GM12878 (cell line): ENCODE results near the gene SEC24A. TPM values are rescaled to one million over a fixed set of nuclear protein-coding genes. Genes with fewer than 3 reads are reported as not detected.

Experiments used
- ATAC-seq: fragments of 200-7000 bp; cut with Tn5 transposase; 3 replicates; pipeline ENCODE4 v1.9.1; 2020; ENCODE audit warnings: mild to moderate bottlenecking, moderate library complexity
- BruUV-seq: library from RNA; stranded (reverse); fragments of 400-500 nt; replicated peaks from 2 replicates; lab custom pipeline; 2021; lab: Mats Ljungman, UMichigan
- CTCF ChIA-PET: fragments of 300-600 bp; sonication (Branson Sonifier 250); formaldehyde crosslinking; extraction: SDS; loops from one replicate; lab custom pipeline; 2021; ENCODE audit warnings: inconsistent platforms; lab: Yijun Ruan, JAX
- POLR2A ChIA-PET: fragments of 350-600 bp; formaldehyde crosslinking; extraction: SDS; loops from one replicate; lab custom pipeline; 2021; ENCODE audit warnings: inconsistent platforms; lab: Charles Lee
- RAD21 ChIA-PET: fragments of 300-600 bp; sonication (Branson Sonifier 250); formaldehyde crosslinking; loops from one replicate; lab custom pipeline; 2023; ENCODE audit warnings: antibody characterized with exemption; ENCODE audit not compliant: unreplicated experiment; lab: Charles Lee
- SMC1A ChIA-PET: fragments of 300-600 bp; sonication (Branson Sonifier 250); formaldehyde crosslinking; loops from one replicate; lab custom pipeline; 2023; ENCODE audit not compliant: unreplicated experiment, uncharacterized antibody; lab: Charles Lee
- DNase-seq: peaks from one replicate; pipeline ENCODE4 v3.0.0-alpha.2; 2011; ENCODE audit warnings: low read depth, low spot score
- FAIRE-seq: peaks from 3 replicates; lab custom pipeline; 2011; peaks lifted over from hg19 to GRCh38; lab: Jason Lieb, UNC
- H2AFZ ChIP-seq: 2 replicates; pipeline ENCODE4 v1.6.0; 2011; ENCODE audit warnings: low read depth, low read length, control low read depth; ENCODE audit not compliant: control insufficient read depth
- H3K27ac ChIP-seq: 2 replicates; pipeline ENCODE4 v1.5.1; 2011; ENCODE audit warnings: control low read depth; ENCODE audit not compliant: control insufficient read depth, insufficient read depth
- H3K27me3 ChIP-seq, 2 experiments: replicated peaks in 1 of 2; 2 replicates each; pipeline versions ENCODE4 v1.6.0 to v1.6.1; 2011; ENCODE audit warnings: low read length in 1 of 2; ENCODE audit not compliant: control insufficient read depth in 2 of 2, insufficient read depth in 2 of 2
- H3K36me3 ChIP-seq, 2 experiments: 2 replicates each; pipeline ENCODE4 v1.5.1; 2011; ENCODE audit warnings: low read length in 1 of 2; ENCODE audit not compliant: control insufficient read depth in 2 of 2, insufficient read depth in 2 of 2
- H3K4me1 ChIP-seq: 2 replicates; pipeline ENCODE4 v1.6.1; 2011; ENCODE audit warnings: mild to moderate bottlenecking, low read length, moderate library complexity, mixed read lengths; ENCODE audit not compliant: control insufficient read depth, insufficient read depth
- H3K4me2 ChIP-seq: 2 replicates; pipeline ENCODE4 v1.6.0; 2011; ENCODE audit warnings: control low read depth; ENCODE audit not compliant: control insufficient read depth, insufficient read depth
- H3K4me3 ChIP-seq: fragments of 200-600 bp; sonication (generic); 2 replicates; pipeline ENCODE4 v1.5.1; 2016
- H3K79me2 ChIP-seq: 2 replicates; pipeline ENCODE4 v1.6.0; 2011; ENCODE audit warnings: low read length; ENCODE audit not compliant: control insufficient read depth, insufficient read depth
- H3K9ac ChIP-seq: 2 replicates; pipeline ENCODE4 v1.8.0; 2011; ENCODE audit warnings: low read length, control low read depth, mixed read lengths; ENCODE audit not compliant: control insufficient read depth, insufficient read depth
- H3K9me3 ChIP-seq: replicated peaks from 3 replicates; pipeline ENCODE4 v1.5.1; 2011; ENCODE audit warnings: mild to moderate bottlenecking, low read length; ENCODE audit not compliant: control insufficient read depth, insufficient read depth
- H4K20me1 ChIP-seq: 2 replicates; pipeline ENCODE4 v1.6.0; 2011; ENCODE audit not compliant: control insufficient read depth, insufficient read depth
- EP300 ChIP-seq, 2 experiments: fragments of 150-350 bp in 1 of 2; IDR thresholded peaks; 2 replicates each; pipeline ENCODE4 v1.6.1; 2011 to 2012; ENCODE audit warnings: low read depth in 2 of 2, low read length in 2 of 2, borderline replicate concordance in 1 of 2, improper control_type of control experiment in 1 of 2, inconsistent platforms in 1 of 2; ENCODE audit not compliant: control insufficient read depth in 1 of 2
- IRF4 ChIP-seq: IDR thresholded peaks from 2 replicates; pipeline ENCODE4 v1.6.1; 2011; ENCODE audit warnings: low read depth, low read length
- KAT2A ChIP-seq: conservative IDR thresholded peaks from 2 replicates; pipeline ENCODE4 v1.6.1; 2011; ENCODE audit warnings: low read depth, low read length; ENCODE audit not compliant: control insufficient read depth
- MTA3 ChIP-seq: IDR thresholded peaks from 2 replicates; pipeline ENCODE4 v1.6.1; 2012; ENCODE audit warnings: low read length, inconsistent platforms, borderline replicate concordance
- NR2F1 ChIP-seq: fragments of 450-650 bp; conservative IDR thresholded peaks from 2 replicates; pipeline ENCODE4 v1.6.1; 2017; ENCODE audit warnings: mild to moderate bottlenecking
- POLR2AphosphoS5 ChIP-seq: IDR thresholded peaks from 2 replicates; pipeline ENCODE4 v1.6.1; 2011; ENCODE audit warnings: mild to moderate bottlenecking, low read length, inconsistent platforms
- POU2F2 ChIP-seq: IDR thresholded peaks from 3 replicates; pipeline ENCODE4 v1.6.1; 2011; ENCODE audit warnings: low read depth, mild to moderate bottlenecking, low read length, borderline replicate concordance
- WGBS: methylation state at CpG from one replicate; pipeline ENCODE4 v1.1.6; 2016; ENCODE audit warnings: low lambda C conversion rate; ENCODE audit not compliant: insufficient replicate concordance, insufficient coverage; ENCODE audit errors: missing lambda C conversion rate; 5-methylcytosine and 5-hydroxymethylcytosine counted together
- in situ Hi-C: fragments of 300-500 bp; cut with MboI; formaldehyde crosslinking; loops from 9 replicates; pipeline ENCODE4 v1.14.3; 2018; ENCODE audit warnings: mixed read lengths
- intact Hi-C: fragments of 100-400 bp; cut with micrococcal nuclease; formaldehyde crosslinking; loops from one replicate; pipeline ENCODE4 v1.14.2; 2022; ENCODE audit not compliant: unreplicated experiment
- polyA plus RNA-seq, 11 experiments: library from polyadenylated mRNA; depleted of rRNA in 4 of 11; unstranded in 6 of 11; stranded (reverse) in 5 of 11; fragments of >200 nt; fragmentation: Nextera tagmentation in 4 of 11; fragmentation: Illumina TruSeq in 1 of 11; extraction: Ambion mirVana in 4 of 11; extraction: Trizol in 1 of 11; gene quantifications; 1 replicate in 1 of 11; 2 replicates in 10 of 11; pipeline versions ENCODE4 v1.2.1 to v1.2.3, GENCODE V29; 2011 to 2016; ENCODE audit warnings: inconsistent platforms in 2 of 11, missing spikeins in 2 of 11, low read depth in 1 of 11
- total RNA-seq, 4 experiments: library from RNA; depleted of rRNA in 3 of 4; stranded (reverse); fragments of >200 nt in 3 of 4; fragmentation: Illumina TruSeq in 1 of 4; extraction: Trizol in 1 of 4; gene quantifications; 2 replicates each; pipeline versions ENCODE4 v1.2.1 to v1.2.3, GENCODE V29; 2013 to 2021
- TF ChIP-seq, protein P1 (sequence below): fragments of 450-650 bp; IDR thresholded peaks from 2 replicates; pipeline ENCODE4 v1.6.1; 2018; ENCODE audit warnings: mild to moderate bottlenecking, low read depth, moderate library complexity; ENCODE audit not compliant: partially characterized antibody
- TF ChIP-seq, protein P2 (sequence below): fragments of 450-650 bp; IDR thresholded peaks from 2 replicates; pipeline ENCODE4 v1.6.1; 2018; ENCODE audit warnings: borderline replicate concordance, mild to moderate bottlenecking; ENCODE audit not compliant: partially characterized antibody
- TF ChIP-seq, protein P3 (sequence below): fragments of 450-650 bp; IDR thresholded peaks from 2 replicates; pipeline ENCODE4 v1.6.1; 2017; ENCODE audit warnings: low read depth, mild to moderate bottlenecking, moderate library complexity
- TF ChIP-seq, protein P4 (sequence below), 3 experiments: IDR thresholded peaks in 2 of 3; conservative IDR thresholded peaks in 1 of 3; 2 replicates each; pipeline ENCODE4 v1.5.1; 2011; ENCODE audit warnings: low read depth in 3 of 3, low read length in 3 of 3, mild to moderate bottlenecking in 3 of 3, control low read depth in 2 of 3, moderate library complexity in 2 of 3, inconsistent platforms in 1 of 3, mixed read lengths in 1 of 3; ENCODE audit not compliant: control insufficient read depth in 2 of 3, insufficient read depth in 1 of 3; ENCODE audit errors: extremely low read depth in 1 of 3
- TF ChIP-seq, protein P5 (sequence below): IDR thresholded peaks from 2 replicates; pipeline ENCODE4 v1.6.1; 2011; ENCODE audit warnings: low read depth, low read length, improper control_type of control experiment, borderline replicate concordance

SEC24A gene
- total and polyA plus RNA-seq, 10 of the 15 experiments (the other 5 are each of a cell fraction or from before 2014, with no cell fraction given): 7.1 to 52.2 (median 22.8) TPM

DNA sequence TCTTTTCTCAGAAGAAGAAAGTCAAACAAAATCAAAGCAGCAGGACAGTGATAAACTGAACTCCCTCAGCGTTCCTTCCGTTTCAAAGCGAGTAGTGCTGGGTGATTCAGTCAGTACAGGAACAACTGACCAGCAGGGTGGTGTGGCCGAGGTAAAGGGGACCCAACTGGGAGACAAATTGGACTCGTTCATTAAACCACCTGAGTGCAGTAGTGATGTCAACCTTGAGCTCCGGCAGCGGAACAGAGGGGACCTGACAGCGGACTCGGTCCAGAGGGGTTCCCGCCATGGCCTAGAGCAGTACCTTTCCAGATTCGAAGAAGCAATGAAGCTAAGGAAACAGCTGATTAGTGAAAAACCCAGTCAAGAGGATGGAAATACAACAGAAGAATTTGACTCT is 92.5 kb downstream of the SEC24A start:
- Histone ChIP-seq H3K79me2 (peaks cover 29% of the 10 kb centered on the region), H3K4me2 (no peak overlapping the region; the same call in 1 of the 2 replicates), H2AFZ (no peak overlapping the region), H3K4me3 (no peak overlapping the region; the same call in 1 of the 2 replicates), H3K9me3 (no peaks in the 10 kb centered on the region), H3K9ac (no peak overlapping the region), H3K4me1 (no peaks in the 10 kb centered on the region), H4K20me1 (no peaks in the 10 kb centered on the region), H3K27ac (no peak overlapping the region), H3K36me3 (no peaks in the 10 kb centered on the region; a peak in 1 of 4 replicates), H3K27me3 (no peaks in the 10 kb centered on the region)
- in situ Hi-C loops: loop anchor here (25.0 kb wide), 1 partner anchor 446 kb away; no protein-coding TSS in a partner anchor
- no TSS peak for BruUV-seq
- SMC1A ChIA-PET: interaction anchor here (1.1 to 3.9 kb wide), 5 partner anchors 18 to 161 kb away, joined by 3 to 28 read pairs (median 4); partner anchors contain the start of gene DDX46
- intact Hi-C loops: no loop called here
- no peak for TF ChIP-seq IRF4
- TF ChIP-seq, protein P1, sequence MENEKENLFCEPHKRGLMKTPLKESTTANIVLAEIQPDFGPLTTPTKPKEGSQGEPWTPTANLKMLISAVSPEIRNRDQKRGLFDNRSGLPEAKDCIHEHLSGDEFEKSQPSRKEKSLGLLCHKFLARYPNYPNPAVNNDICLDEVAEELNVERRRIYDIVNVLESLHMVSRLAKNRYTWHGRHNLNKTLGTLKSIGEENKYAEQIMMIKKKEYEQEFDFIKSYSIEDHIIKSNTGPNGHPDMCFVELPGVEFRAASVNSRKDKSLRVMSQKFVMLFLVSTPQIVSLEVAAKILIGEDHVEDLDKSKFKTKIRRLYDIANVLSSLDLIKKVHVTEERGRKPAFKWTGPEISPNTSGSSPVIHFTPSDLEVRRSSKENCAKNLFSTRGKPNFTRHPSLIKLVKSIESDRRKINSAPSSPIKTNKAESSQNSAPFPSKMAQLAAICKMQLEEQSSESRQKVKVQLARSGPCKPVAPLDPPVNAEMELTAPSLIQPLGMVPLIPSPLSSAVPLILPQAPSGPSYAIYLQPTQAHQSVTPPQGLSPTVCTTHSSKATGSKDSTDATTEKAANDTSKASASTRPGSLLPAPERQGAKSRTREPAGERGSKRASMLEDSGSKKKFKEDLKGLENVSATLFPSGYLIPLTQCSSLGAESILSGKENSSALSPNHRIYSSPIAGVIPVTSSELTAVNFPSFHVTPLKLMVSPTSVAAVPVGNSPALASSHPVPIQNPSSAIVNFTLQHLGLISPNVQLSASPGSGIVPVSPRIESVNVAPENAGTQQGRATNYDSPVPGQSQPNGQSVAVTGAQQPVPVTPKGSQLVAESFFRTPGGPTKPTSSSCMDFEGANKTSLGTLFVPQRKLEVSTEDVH: no peak
- TF ChIP-seq, protein P2, sequence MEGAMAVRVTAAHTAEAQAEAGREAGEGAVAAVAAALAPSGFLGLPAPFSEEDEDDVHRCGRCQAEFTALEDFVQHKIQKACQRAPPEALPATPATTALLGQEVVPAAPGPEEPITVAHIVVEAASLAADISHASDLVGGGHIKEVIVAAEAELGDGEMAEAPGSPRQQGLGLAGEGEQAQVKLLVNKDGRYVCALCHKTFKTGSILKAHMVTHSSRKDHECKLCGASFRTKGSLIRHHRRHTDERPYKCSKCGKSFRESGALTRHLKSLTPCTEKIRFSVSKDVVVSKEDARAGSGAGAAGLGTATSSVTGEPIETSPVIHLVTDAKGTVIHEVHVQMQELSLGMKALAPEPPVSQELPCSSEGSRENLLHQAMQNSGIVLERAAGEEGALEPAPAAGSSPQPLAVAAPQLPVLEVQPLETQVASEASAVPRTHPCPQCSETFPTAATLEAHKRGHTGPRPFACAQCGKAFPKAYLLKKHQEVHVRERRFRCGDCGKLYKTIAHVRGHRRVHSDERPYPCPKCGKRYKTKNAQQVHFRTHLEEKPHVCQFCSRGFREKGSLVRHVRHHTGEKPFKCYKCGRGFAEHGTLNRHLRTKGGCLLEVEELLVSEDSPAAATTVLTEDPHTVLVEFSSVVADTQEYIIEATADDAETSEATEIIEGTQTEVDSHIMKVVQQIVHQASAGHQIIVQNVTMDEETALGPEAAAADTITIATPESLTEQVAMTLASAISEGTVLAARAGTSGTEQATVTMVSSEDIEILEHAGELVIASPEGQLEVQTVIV: no peak
- TF ChIP-seq, protein P3, sequence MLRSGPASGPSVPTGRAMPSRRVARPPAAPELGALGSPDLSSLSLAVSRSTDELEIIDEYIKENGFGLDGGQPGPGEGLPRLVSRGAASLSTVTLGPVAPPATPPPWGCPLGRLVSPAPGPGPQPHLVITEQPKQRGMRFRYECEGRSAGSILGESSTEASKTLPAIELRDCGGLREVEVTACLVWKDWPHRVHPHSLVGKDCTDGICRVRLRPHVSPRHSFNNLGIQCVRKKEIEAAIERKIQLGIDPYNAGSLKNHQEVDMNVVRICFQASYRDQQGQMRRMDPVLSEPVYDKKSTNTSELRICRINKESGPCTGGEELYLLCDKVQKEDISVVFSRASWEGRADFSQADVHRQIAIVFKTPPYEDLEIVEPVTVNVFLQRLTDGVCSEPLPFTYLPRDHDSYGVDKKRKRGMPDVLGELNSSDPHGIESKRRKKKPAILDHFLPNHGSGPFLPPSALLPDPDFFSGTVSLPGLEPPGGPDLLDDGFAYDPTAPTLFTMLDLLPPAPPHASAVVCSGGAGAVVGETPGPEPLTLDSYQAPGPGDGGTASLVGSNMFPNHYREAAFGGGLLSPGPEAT: no peak
- TF ChIP-seq, protein P4, sequence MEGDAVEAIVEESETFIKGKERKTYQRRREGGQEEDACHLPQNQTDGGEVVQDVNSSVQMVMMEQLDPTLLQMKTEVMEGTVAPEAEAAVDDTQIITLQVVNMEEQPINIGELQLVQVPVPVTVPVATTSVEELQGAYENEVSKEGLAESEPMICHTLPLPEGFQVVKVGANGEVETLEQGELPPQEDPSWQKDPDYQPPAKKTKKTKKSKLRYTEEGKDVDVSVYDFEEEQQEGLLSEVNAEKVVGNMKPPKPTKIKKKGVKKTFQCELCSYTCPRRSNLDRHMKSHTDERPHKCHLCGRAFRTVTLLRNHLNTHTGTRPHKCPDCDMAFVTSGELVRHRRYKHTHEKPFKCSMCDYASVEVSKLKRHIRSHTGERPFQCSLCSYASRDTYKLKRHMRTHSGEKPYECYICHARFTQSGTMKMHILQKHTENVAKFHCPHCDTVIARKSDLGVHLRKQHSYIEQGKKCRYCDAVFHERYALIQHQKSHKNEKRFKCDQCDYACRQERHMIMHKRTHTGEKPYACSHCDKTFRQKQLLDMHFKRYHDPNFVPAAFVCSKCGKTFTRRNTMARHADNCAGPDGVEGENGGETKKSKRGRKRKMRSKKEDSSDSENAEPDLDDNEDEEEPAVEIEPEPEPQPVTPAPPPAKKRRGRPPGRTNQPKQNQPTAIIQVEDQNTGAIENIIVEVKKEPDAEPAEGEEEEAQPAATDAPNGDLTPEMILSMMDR (IDR thresholded peaks at IDR 0.05 in 2 of 3, conservative IDR thresholded peaks at IDR 0.05 in 1 of 3; ENCODE audit: control insufficient read depth in 2 of 3, extremely low read depth in 1 of 3, insufficient read depth in 1 of 3, low read depth in 3 of 3, low read length in 3 of 3): no peak
- TF ChIP-seq POLR2AphosphoS5: no peak
- TF ChIP-seq, protein P5, sequence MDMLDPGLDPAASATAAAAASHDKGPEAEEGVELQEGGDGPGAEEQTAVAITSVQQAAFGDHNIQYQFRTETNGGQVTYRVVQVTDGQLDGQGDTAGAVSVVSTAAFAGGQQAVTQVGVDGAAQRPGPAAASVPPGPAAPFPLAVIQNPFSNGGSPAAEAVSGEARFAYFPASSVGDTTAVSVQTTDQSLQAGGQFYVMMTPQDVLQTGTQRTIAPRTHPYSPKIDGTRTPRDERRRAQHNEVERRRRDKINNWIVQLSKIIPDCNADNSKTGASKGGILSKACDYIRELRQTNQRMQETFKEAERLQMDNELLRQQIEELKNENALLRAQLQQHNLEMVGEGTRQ: no peak
- TF ChIP-seq EP300 (IDR thresholded peaks at IDR 0.05; ENCODE audit: borderline replicate concordance in 1 of 2, control insufficient read depth in 1 of 2, low read depth in 2 of 2, low read length in 2 of 2): no peak
- no peak for TF ChIP-seq MTA3
- no peak for TF ChIP-seq KAT2A
- no peak for TF ChIP-seq POU2F2
- TF ChIP-seq NR2F1: no peak
- RAD21 ChIA-PET: interaction anchor here (1.2 to 1.8 kb wide), 3 partner anchors 15 to 111 kb away, joined by 3 to 4 read pairs (median 4); partner anchors contain the start of gene C5orf24
- FAIRE-seq (no peak), ATAC-seq (no peak), DNase-seq (no peak)
- 96% methylated on average over 11 of the region's 11 CpGs for WGBS
- POLR2A ChIA-PET: interaction anchor here (1.1 to 3.6 kb wide), 3 partner anchors 17 to 165 kb away, joined by 3 to 23 read pairs (median 22); partner anchors contain the start of genes C5orf24, DDX46 and PCBD2
- CTCF ChIA-PET: interaction anchor here (1.0 to 5.3 kb wide), 7 partner anchors 10 to 164 kb away, joined by 3 to 71 read pairs (median 5); partner anchors contain the start of genes DDX46 and PCBD2
